ENCODE measurements around the gene AZU1.
"Not testable (repeated sequence)": the region's sequence is repeated elsewhere in the genome, so short reads cannot be mapped to it uniquely, and the experiment has no call there.

AZU1 gene

GRCh38 chr19:831407-832369 is 4.1 kb downstream of the AZU1 start:
- DNase-seq (ENCODE audit: low spot score): no peak

DNA sequence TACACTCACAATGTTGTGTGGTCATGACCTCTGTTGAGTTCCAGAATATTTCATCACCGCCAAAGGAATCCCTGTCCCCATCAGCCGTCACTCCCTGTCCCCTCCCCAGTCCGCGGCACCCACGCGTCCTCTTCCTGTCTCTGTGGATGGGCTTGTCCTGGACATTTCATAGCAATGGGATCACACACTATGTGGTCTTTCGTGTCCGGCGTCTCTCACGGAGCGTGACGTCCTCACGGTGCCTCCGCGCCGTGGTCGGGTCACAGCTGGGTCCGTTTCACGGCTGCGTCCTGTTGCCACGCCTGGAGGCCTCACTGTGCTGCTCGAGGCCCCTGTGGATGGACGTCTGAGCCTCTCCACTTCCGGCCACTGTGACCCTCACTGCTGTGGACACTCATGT is 6.6 kb downstream of the AZU1 start:
- DNase-seq (ENCODE audit: low spot score): no peak

- no peak for DNase-seq (ENCODE audit: low spot score)
Measured at GRCh38 chr19:835210-835810, 7.7 kb downstream of the AZU1 start.

- DNase-seq (ENCODE audit: low spot score): no peak
Measured at GRCh38 chr19:840519-841206, 13.0 kb downstream of the AZU1 start, which contains the start of gene PRTN3. Gene PRTN3, plus strand, starts transcription at chr19:840999. Its CDS starts 10 bp downstream, at chr19:841009.

DNA sequence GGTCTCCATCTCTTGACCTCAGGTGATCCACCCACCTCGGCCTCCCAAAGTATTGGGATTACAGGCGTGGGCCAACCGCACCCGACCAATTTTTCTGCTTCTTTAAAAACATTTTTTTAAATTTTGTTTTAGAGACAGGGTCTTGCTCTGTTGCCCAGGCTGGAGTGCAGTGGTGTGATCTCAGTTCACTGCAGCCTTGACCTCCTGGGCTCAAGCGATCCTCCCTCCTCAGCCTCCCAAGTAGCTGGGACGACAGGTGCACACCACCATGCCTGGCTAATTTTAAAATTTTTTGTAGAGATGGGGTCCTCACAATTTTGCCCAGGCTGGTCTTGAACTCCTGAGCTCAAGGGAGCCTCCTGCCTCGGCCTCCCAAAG is 15.2 kb downstream of the AZU1 start:
- not testable (repeated sequence) for DNase-seq (ENCODE audit: low spot score)

GRCh38 chr19:843180-843835 is 15.7 kb downstream of the AZU1 start:
- no peak for DNase-seq (ENCODE audit: low spot score)

GRCh38 chr19:843836-844545 is 16.4 kb downstream of the AZU1 start:
- no peak for DNase-seq (ENCODE audit: low spot score)

GRCh38 chr19:844546-844971 is 16.9 kb downstream of the AZU1 start:
- DNase-seq (ENCODE audit: low spot score): no peak

DNA sequence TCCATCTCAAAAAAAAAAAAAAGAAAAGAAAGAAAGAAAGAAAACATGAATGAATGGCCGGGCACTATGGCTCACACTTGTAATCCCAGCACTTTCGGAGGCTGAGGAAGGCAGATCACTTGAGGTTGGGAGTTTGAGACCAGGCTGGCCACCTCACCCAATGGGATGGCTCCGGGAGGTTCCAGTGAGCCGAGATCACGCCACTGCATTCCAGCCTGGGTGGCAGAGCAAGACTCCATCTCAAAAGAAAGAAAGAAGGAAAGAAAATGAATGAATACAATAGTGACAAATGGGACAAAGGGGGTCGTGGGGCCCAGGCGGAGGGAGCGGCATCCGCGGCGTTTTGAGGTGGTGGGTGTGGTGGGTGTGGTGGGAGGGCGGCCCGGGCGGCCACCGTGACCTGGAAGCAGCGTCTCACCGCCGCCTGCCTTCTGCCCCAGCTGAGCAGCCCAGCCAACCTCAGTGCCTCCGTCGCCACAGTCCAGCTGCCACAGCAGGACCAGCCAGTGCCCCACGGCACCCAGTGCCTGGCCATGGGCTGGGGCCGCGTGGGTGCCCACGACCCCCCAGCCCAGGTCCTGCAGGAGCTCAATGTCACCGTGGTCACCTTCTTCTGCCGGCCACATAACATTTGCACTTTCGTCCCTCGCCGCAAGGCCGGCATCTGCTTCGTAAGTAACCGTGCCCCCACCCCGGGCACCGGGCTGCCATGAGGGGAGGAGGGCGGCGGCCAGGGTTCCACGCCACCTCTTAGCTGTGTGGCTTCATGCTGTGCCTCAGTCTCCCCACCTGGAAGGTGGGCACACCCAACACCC is 18.3 kb downstream of the AZU1 start:
- no peak for DNase-seq (ENCODE audit: low spot score)

DNA sequence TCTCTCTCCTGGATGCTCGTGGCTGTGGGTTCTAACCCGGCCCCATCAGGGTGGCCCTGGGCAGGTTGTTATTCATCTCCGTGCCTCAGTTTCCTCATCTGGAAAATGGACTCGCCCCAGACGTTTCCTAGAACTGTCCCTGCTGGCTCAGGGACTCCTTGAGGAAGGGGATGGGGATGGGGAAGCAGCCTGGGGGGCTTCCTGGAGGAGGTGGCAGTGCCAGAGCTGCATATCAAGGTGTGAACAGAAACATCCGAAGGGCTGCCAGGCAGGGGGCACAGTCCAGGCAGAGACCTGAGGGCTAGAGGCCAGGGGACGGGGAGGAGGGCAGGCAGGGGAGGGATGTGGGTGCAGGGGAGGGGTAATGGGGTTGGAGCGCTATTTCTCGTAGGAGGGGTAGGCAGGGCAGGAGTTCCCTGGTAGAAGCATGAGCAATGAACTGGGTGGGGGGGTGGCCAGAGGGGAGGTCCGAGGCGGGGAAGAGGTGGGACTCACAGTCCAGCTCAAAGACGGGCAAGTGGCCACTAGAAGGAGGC is 20.8 kb downstream of the AZU1 start:
- DNase-seq (ENCODE audit: low spot score): no peak

GRCh38 chr19:849195-849594 is 21.6 kb downstream of the AZU1 start:
- not testable (repeated sequence) for DNase-seq (ENCODE audit: low spot score)

DNA sequence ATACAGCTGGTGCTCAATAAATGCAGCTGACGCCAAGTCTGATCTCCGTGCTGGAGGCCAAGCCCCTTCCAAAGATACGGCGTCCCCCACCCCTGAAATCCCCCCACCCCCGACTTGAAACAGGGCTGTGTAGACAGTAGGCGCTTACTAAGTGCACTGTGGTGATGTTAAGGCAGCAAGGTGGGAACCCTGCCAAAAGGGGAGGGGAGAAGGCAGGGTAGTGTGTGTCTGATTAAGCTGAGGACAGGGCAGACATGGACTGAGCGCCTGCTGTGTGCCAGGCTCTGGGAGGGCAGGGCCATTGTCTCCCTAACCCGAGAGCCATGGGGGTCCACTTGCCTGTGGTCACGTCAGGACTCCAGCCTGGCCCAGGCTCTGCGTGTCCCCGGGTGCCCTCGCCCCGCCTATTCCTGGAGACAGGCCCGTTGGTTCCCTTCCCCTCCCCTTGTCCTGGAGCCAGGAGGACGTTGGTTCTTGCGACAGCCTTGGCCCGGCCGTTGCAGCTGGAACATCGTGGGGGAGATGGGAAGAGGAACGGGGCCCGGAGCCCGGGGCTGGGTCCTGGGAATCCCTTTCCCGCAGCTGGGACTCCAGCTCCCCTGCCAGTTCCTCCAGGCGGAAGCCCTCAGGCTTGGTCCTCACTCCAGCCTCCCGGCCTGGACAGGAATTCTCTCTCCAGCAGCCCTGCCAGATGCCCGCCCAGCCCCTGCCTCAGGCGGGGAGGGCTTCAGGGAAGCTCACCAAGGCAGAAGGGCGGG is 22.8 kb downstream of the AZU1 start:
- peak; percentile 32 for DNase-seq (ENCODE audit: low spot score)

DNA sequence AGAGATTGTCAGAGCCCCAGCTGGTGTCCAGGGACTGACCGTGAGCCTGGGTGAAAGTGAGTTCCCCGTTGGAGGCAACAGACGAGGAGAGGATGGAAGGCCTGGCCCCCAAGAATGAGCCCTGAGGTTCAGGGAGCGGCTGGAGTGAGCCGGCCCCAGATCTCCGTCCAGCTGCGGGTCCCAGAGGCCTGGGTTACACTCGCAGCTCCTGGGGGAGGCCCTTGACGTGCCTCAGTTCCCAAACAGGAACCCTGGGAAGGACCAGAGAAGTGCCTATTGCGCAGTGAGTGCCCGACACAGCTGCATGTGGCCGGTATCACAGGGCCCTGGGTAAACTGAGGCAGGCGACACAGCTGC is 23.3 kb downstream of the AZU1 start:
- no peak for DNase-seq (ENCODE audit: low spot score)

- DNase-seq (ENCODE audit: low spot score): no peak
Measured at GRCh38 chr19:852136-853013, 24.7 kb downstream of the AZU1 start, which contains the start of gene ELANE. Gene ELANE, plus strand, starts transcription at chr19:852303. Its CDS starts 26 bp downstream, at chr19:852329.

GRCh38 chr19:853014-853585 is 25.5 kb downstream of the AZU1 start:
- DNase-seq (ENCODE audit: low spot score): no peak

DNA sequence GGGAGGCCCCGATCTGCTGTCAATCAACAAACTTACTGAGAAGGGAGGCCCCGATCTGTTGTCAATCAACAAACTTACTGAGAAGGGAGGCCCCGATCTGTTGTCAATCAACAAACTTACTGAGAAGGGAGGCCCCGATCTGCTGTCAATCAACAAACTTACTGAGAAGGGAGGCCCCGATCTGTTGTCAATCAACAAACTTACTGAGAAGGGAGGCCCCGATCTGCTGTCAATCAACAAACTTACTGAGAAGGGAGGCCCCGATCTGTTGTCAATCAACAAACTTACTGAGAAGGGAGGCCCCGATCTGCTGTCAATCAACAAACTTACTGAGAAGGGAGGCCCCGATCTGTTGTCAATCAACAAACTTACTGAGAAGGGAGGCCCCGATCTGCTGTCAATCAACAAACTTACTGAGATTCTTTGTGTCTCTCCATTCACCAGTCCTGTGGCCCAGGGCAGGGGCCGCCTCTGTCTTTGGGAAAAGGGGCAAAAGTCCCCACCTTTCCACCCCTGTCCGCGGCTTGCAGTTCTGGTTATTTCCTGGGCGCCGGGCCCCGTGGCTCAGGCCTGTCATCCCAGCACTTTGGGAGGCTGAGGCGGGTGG is 26.1 kb downstream of the AZU1 start:
- not testable (repeated sequence) for DNase-seq (ENCODE audit: low spot score)

GRCh38 chr19:854549-854948 is 26.9 kb downstream of the AZU1 start:
- DNase-seq (ENCODE audit: low spot score): no peak

DNA sequence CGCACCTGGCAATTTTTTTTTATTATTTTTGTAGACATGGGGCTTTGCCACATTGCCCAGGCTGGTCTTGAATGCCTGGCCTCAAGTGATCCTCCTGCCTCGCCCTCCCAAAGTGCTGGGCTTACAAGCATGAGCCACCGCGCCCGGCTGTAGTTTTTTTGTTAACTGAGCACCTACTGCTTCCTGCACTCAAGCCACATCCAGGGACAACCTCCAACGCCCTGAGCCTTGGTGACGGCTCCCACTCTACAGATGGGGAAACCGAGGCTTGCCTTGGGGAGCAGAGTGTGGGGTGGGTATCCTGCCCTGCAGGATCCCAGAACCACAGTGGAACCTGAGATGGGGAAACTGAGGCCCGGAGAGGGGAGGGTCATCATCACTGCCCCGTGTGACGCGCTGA is 27.5 kb downstream of the AZU1 start:
- no peak for DNase-seq (ENCODE audit: low spot score)
